NCI-H1105 treated with DMSO at 0.1 percent for 48 hours (cell line): Measurements from ENCODE around the gene RPP25L.
A peak's percentile ranks its signal among the peaks of the same experiment; 100 is the strongest.

Source experiments
- DNase-seq: peaks from one replicate; lab custom pipeline; 2025; lab: John Stamatoyannopoulos, UW

Gene RPP25L

DNA sequence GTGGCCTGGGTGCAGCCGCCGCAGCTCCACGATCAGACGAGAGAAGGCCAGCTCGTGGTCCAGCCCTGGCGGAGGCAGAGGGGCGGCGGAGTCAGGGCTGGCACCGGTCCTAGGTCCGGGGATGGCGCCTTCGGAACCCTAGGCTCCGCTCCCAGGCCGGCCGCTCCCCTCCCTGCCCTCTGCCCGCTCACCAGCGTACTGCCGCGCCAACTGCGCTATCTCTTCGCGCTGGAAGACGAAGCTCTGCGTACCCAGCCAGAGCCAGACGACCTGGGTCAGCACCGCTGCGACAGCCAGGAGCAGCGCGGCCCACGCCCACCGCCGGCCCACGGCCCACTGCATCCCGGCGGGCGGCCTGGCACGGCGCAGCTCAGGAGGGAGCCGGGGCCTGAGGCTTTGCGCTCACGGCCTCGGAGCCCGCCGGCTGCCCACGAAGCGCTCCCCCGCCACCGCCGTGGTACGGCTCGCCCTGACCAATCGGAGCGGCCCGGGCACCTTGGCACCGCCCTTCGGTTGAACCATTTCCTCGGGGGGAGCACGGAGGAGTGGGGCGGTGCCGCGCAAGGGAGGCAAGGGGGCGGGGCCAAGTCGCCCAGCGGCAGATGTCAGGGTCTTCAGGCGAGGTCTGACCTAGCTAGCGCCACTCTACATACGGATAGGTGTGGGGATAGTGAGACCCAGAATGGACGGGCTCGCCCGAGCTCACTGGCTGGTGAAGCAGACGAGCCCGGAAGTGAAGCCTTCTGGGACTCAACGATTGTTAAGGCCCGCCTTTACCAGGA lies 25.6 kb upstream of the RPP25L start, which contains the start of gene SIGMAR1:
TSS of gene SIGMAR1 (minus strand) at position 432 of the 782 bp plus-strand sequence. CDS start at position 342, 90 bp downstream.
- DNase-seq: peak; percentile 86

DNA sequence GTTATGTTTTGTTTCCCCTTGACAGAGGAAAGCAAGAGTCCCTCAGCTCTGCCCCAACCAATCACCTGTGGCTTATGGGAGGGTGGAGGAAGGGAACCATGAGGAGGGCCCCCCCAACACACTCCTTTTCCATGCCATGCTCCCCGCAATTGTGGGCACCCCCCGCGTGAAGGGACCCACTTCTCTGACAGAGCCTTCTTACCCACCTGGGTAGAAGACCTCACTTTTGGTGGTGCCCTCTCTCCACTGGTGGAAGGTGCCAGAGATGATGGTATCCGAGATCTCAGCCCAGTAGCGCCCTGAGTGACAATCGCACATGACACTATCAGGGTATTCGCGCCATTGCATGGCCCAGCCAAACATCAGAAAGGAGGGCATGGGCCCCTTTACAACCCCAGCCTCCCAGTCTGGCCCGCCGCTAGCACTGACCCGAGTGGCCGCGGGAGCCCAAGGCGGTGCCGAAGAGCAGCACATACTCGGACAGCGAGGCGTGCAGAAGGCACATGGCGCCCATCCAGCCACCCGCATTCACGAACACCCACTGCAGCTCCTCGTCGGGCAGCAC lies 25.0 kb upstream of the RPP25L start:
- DNase-seq: peak; percentile 30

DNA sequence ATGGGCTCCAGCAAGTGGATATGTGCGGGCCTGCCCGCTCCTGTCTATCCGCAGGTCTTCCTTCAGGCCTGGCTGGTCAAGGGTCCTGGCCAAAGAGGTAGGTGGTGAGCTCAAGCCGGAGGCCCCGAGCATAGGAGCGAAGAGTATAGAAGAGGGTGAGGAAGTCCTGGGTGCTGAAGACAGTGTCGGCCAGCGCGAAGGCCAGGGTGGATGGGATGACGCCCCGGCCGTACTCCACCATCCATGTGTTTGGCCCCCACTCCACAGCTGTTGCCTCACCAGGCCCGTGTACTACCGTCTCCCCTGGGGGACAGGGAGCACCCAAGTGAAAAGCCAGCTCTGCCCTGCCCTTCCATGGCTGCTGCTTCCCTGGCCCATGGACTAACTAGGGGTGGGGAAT lies 23.7 kb upstream of the RPP25L start:
- no peak for DNase-seq

DNA sequence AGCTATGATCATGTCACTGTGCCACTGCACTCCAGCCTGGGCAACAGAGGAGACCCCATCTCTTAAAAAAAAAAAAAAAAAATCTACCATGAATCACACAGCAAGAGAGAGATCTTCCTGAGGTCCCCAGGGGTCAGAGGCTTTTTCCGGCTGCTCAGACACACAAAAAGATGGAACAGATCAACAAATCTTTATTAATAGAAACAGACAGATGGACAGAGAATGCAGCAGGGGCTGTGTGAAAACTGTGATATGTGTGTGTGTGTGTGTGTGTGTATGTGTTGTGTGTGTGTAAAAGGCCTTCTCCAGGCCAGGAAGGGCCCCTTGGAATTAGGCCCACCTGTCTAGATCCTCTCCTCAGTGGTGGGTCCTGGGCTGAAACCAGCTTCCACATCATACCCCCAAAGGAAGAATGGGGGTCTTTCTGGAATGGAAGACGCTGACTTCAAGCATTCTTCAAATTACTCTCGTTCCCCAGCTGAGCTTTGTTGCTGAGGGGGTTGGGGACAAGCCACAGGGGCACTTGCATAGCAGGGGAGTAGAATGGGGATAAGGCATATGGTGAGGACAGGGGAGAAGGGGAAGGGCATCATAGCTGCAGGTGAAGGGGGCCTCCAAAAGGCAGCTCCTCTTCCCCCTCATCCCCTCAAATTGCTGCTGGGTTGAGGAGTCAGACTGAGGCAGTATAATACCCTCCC lies 22.8 kb upstream of the RPP25L start:
- DNase-seq: no peak

DNA sequence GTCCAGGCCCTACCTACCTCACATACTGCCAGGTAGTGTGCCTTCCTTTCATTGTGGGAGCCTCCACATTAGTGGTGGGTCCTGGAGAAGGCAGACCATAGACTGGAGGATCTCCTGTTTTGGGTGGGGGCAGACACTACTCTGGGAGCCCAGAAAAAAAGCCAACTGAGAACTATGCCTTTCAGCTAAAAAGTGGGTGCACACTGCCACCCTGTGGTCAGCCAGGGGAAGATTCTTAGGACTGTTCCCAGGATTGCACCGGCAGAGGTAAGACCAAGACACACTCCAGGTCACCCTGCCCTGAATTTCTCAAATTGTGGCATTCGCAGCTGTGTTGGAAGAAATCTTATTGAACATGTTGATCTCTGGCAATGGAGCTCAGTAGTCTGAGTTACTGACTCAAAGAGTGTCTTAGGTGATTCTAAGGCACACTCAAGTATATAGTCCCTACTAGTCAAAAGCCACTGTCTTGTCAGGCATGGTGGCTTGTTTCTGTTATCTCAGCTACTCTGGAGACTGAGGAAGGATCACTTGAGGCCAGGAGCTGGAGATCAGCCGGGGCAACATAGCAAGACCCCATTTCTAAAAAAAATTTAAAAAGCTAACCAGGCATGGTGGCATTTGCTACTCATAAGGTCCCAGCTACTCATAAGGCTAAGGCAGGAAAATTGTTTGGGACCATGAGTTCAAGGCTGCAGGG lies 22.1 kb upstream of the RPP25L start:
- peak; percentile 57 for DNase-seq

DNA sequence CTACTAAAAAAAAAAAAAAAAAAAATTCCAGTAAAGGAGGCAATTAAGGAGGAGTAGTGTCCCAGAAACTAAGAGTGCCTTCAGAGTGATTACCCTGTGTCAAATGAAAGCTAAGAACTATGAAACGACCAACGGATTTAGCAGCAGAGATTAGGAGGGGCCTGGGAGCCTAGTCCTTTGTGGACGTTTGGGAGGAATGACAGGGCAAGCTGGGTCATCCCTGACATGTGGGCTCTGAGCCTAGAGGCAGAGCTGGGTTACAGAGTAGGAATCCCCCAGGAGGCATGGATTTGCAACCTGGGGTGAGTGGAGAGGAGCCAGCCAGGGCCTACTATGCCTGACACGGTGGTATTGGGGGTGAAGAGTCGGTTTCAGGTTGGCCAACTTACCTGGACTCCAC lies 21.3 kb upstream of the RPP25L start:
- no peak for DNase-seq

DNA sequence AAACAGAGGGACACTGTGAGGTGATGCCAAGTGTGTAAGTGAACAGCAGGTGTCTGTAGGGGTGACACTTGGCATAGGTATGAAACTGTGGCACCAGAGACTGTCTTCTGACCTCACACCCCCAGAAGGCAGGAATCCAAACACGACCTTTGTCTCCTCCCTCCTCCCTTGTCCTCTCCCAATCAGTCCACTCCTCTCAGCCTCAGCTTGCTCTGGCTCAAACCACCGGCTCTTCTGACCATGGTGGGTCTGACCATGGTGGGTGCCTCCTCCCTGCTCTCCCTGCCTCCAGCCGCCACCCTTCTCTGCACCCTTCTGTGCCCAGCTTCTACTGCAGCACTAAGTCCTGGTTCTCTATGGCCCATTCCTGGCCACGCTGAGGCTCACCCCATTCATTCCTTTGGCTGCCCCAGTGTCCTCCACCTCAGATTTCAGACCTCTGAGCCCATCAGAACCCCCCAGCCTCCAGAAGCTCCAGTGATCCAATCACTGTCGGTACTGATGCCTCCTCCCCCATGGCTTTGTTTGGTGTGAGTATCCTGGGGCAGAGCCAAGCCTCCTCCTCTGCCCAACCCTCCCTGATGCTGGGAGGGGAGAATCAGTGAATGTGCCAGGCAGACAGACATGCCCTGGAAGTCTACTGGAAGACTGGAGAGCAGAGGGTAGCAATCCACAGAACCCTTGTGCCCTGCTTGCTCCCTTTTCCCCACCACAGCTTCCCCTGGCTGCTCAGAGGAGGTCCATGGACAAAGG lies 18.7 kb upstream of the RPP25L start:
- DNase-seq: no peak

DNA sequence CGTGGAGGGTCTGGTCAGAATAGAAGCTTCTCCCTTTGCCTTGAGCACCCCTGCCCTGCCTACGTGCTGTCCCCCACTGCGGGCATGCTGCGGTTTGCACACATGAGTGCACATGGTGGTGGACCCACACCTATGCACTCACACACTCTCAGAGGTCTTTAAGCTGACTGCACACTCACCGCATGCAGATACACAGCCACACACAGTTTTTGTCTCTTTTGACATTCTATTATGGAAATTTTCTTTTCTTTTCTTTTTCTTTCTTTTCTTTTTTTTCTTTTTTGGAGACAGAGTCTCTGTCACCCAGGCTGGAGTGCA lies 17.6 kb upstream of the RPP25L start:
- DNase-seq: no peak

DNA sequence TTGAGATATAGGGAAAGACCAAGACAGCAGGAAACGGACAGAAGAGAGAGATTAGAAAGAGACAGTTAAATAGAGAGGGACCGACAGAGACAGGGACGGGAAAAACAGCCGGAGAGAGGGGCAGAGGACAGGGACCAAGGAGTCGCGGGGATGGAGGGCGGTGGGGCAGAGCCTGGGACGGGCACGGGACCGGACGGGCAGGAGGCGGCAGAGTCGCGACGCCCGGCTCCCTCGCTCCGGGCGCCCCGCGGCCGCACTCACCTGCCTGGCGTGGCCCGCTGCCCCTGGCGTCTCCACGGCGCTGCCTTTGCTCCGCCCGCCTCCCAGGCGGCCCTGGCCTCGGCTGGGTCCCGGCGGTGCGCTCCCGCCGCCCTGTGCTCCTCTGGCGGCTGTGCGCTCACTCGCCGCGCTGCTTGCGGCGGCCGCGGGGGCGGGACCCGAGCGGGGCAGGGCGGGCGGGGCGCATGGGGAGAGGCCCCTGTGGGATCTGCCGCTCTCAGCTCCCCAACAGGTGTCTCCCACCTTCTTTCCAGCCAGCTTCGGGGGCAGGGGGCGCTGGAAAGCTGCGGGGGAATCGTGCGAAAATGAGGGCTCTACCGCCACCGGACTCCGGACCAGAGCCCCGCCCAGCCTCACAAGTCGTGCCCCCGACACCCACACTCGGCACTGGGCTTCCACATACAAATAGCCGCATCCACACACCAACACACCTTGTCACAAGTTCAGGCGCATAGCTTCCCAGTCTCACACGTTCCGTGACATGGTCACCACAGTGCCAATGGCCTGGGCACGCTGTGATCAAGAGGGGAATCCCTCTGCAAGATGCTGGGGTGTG lies 17.0 kb upstream of the RPP25L start, which contains the start of gene ARID3C:
TSS of gene ARID3C (minus strand) at position 411 of the 835 bp plus-strand sequence. CDS start 1,052 bp downstream, outside the sequence.
- peak; percentile 52 for DNase-seq

DNA sequence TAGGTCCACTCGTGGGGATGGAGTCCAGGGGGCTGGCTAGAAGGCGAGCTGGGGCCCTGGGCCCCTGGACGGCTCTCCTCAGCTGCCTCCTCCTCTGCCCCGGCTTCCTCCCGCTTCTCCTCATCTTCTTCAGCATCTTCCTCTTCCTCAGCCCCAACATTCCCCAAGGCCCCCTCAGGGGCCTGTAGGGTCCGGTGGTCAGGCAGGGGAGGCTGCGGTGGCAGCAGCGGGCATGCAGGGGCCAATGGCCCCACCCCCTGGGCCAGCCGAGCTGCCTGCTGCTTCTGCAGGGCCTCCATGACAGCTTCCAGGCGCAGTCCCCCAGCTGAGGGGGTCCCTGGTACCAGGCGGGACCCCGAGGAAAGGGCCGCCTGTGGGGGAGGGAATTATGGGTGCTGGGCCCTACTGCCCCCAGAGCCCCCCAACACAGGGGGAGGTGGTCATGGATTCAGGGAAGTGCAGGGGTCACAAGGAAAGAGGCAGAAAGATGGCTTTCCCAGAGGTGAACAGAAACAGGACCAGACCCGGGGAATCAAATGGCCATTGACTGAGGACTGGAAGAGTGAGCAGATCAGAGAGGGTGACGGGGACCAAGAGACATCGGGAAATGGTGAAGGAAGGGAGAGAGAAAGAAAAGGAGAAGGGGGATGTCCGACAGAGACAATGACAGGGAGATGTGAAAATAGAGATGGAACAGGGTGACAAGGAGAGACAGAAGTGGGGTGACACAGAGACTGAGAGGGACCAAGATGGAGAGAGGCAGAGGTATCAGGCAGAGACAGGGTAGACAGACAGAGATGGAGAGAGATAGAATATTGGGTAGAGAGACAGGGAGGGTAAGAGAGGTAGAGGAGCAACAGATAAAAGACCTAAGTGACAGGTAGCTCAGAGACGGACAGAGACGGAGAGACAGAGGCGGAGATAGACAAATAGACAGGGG lies 16.1 kb upstream of the RPP25L start:
- DNase-seq: no peak

DNA sequence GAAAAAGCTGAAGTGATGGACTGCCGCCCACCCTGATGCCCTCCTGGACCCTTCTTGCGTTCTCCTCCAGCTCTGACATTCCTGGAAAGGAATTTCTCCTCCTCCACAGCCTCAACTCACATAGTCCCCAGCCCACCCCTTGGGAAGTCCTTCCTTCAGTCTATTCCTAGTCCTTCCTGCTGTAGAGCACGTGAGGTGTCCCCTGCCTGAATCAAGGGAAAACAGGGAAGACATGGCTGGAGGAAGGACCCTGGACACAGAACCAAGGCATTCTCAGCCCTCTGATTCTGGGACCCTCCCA lies 13.2 kb upstream of the RPP25L start:
- DNase-seq: no peak

DNA sequence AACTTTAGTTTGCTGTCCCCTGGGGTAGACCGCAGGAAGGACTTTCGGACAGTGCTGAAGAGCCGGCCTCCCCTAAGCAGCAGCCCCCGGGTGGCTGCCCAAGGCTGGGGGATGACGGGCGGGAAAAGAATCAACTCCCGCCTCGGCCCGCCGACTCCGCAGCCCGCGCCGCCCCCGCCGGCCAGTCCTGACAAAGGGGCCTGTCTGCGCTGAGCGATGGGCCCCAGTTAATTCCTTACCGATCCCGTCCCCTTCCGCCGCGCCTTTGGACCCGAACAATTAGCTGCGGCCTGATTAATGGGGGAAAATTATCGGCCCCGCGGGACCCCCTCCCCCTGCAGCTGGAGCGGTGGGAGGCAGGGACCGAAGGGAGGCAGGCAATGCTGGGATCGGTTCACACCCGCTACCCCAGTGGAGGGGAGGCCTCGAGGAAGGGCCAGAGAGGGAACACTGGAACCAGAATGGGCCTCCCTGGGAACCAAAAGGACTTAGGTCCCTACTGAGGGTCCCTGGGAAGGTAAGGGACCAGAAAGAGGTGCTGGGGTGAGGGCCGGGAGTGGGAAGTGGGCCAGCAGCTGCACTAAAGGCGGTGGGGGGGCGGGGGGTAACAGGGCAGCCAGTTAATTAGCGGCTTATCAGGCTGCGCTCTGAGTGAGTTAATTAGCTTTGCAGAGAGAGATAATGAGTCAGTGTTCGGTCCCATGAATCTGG lies 12.7 kb upstream of the RPP25L start:
- no peak for DNase-seq

DNA sequence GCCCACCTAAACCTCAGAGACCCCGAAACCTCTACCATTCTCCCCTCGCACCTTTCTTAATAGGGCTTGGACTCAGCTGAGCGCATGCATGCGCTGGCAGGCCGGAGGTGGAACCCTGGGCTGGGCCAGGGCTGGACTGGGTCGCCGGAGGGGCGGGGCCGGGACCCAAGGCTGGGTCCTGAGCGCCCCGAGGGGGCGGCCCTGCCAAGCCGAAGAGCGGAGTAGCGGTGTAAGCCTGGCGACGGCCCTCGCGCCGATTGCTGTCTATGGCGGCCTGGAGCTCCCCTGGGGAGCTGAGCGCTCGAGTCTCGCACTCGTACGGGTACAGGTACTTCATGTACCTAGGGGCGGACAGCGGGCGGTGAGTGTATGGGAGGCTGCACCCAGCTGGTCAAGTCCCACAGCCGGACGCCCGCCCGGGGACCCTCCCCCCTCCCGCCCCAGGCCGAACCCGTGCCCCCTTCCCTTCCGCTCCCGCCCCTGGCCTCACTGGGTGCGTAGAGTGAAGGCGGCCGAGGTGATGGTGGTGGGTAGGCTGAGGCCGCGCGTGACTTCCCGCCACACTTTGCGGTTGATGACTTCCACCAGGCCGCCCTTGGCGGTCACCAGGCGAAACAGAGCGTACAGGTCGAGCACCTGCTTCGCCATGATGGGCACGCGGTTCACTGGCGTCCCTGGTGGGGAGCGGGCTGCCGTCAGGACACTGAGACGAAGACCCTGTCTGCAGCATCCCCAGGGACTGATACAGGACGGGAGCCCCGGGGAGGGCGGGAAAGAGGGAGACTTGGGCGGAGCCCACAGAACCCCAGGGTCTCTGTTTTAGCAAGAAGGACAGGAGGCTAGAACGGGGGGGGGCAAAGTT lies 11.7 kb upstream of the RPP25L start:
- DNase-seq: no peak

DNA sequence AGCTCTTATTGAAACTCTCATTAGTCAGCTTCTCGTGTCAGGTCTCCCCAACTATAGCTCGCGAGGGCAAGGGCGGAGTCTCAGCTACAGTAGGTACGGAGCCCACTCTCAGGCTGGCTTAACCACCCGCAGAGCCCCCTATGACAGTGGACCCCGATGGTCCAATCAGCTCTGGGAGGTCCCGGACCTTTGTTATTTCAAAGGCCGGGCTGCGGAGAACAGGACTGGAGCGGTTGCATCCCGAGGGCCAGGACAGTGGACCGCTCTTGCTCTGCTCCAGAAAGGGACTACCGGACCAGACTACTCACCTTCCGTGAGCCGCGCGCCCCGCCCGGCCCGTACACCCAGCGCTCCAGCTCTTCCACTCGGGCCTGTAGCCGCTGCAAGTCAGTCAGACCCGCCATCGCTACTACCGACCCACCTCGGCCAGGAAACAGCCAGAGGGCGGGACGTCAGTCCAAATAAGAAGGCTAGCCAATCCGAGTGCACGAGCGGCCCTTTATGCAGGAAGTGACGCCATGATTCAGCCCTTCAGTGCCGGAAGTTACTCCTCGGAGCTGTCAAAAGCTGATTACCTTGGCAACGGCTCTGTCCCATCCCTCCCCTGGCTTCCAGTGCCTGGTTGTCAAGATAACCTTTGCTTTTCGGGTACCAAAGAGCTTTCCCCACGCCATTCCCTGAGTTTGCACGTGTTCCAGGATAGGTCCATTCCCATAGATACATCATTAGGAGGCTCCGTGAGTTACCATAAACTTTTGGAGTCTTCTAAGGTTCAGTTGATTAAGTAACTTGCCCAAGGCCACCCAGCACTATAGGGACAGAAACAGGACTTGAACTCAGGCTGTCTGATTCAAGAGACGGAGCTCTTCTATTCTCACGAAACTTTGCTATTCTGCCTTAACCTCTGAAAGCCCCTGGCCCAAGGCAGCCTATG lies 8.4 kb upstream of the RPP25L start, which contains the start of gene DCTN3:
TSS of gene DCTN3 (minus strand) at position 435 of the 934 bp plus-strand sequence. CDS start at position 404, 31 bp downstream.
- DNase-seq: peak; percentile 95

DNA sequence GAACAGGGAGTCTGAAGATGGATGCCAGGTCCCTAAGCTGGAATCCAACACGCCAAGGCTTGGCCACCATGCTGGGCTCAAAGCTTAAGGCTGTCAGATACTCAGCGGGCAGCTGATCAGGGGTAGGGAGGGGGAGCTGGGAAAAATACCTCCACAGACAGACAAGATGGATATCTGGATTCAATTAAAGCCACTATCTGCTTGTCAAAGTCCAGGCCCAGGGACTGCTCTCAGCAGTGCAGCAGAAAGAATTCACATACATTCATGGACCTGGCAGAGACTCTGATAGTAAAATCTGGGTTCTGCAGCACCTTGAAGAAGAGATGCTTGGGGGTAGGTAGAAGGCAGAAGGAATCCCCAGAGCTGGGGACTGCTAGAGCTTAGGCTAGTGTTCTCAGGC lies 3.2 kb upstream of the RPP25L start:
- DNase-seq: no peak

DNA sequence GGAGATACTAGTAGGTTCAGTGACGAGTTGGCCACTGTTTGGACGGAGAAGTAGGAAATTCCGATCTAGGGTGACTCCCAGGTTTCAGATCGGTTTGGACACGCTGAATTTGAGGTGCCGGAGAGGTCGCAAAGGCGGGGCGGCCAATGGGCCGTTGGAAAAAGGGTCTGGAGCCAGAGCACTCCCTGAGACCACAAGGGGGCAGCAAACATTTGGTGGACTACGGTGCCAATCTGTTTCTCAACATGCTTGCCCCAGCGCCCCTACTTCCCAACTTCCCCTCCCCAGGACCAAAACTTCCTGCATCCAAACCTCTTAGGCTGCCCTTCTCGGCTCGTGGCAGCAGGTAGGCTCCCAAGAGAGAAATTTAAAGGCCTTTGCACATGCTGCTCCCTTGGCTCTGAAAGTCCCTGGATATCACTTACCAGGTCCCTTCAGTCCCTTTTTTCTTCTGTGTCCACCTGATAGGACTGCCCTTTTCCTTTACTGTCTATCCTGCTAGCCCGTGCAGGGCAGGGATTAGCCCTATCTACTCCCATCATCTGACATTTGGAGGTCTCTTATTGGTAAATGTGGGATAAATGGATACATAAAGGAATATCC lies 992 bp upstream of the RPP25L start:
- peak; percentile 75 for DNase-seq
